Measurements from ENCODE around the gene FLT1. TPM values are rescaled to one million over a fixed set of nuclear protein-coding genes. Genes with fewer than 3 reads are reported as not detected.

The FLT1 gene
- total RNA-seq, 2 experiments from 2014 or later, result 1.6 to 2.5 TPM

DNA sequence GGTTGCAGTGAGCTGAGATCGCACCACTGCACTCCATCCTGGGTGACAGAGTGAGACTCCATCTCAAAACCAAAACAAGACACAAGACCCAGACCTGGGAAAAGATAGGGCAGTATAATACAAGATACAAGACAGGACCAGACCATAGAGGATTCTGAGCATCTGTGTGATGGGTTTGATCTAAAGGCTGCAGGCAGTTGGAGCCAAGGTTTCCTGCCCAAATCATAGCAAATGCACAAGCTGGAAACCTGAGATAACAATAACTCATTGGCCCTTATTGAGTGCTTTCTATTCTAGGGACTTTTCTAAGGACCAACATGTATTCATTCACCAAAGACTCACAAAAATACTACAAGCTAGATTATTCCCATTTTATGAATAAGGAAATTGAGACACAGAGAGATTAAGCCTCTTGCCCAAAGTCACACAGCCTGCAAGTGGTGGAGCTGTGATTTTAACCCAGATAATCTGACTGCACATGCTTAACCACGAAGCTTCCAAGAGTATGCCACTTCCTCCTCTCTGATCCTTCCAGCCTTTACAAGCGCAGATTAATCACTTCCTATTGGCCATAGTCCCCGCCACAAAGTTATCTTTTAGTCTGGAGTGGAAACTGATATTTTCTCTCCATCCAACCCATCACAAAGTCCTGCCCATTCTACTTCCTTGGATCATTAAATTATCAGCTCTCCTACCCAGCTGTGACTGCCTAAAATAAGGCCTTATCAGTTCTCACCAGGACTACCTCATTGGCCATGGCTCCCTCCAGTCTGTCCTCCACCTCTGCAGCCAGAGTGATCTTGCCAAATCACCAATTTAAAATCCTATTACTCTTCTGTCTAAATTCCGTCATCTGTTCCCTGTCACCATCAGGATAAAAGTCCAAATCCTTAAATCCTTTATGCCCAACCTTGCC is 147.2 kb downstream of the FLT1 start:
- no peak for DNase-seq (ENCODE audit: low spot score)
- Histone ChIP-seq H4K20me1 (ENCODE audit: insufficient read depth, low read length) (no peaks in the 10 kb centered on the region), H3K4me1 (ENCODE audit: insufficient read depth, low read length, poor library complexity, severe bottlenecking) (no peaks in the 10 kb centered on the region), H3K4me3 (ENCODE audit: low read depth, low read length, poor library complexity, severe bottlenecking) (no peak overlapping the region), H3K4me2 (ENCODE audit: low read length) (no peak overlapping the region), H3K79me2 (ENCODE audit: insufficient read depth, low read depth, low read length) (no peaks in the 10 kb centered on the region), H2AFZ (ENCODE audit: low read length) (no peak overlapping the region), H3K9me2 (ENCODE audit: insufficient read depth, low read length) (no peaks in the 10 kb centered on the region), H3K27ac (ENCODE audit: low read depth, low read length, poor library complexity, severe bottlenecking) (no peak overlapping the region), H3K9me3 (ENCODE audit: low read length) (no peaks in the 10 kb centered on the region), H3K36me3 (ENCODE audit: insufficient read depth, low read length) (no peaks in the 10 kb centered on the region)
- no peak for TF ChIP-seq EZH2phosphoT487 (IDR thresholded peaks at IDR 0.05; ENCODE audit: borderline replicate concordance, low read depth, low read length)
- TF ChIP-seq, protein P1, sequence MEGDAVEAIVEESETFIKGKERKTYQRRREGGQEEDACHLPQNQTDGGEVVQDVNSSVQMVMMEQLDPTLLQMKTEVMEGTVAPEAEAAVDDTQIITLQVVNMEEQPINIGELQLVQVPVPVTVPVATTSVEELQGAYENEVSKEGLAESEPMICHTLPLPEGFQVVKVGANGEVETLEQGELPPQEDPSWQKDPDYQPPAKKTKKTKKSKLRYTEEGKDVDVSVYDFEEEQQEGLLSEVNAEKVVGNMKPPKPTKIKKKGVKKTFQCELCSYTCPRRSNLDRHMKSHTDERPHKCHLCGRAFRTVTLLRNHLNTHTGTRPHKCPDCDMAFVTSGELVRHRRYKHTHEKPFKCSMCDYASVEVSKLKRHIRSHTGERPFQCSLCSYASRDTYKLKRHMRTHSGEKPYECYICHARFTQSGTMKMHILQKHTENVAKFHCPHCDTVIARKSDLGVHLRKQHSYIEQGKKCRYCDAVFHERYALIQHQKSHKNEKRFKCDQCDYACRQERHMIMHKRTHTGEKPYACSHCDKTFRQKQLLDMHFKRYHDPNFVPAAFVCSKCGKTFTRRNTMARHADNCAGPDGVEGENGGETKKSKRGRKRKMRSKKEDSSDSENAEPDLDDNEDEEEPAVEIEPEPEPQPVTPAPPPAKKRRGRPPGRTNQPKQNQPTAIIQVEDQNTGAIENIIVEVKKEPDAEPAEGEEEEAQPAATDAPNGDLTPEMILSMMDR (conservative IDR thresholded peaks at IDR 0.05; ENCODE audit: low read length), result no peak
- ChIA-PET POLR2A (interaction anchor here (0.7 to 1.7 kb wide), 4 partner anchors 10 to 15 kb away, joined by 3 to 4 read pairs (median 3); no protein-coding TSS in a partner anchor), CTCF (ENCODE audit: unreplicated experiment) (no interaction called here)
- intact Hi-C loops (cut with micrococcal nuclease; ENCODE audit: unreplicated experiment), result no loop called here
- no TSS peak for BruUV-seq (replicated peaks)

DNA sequence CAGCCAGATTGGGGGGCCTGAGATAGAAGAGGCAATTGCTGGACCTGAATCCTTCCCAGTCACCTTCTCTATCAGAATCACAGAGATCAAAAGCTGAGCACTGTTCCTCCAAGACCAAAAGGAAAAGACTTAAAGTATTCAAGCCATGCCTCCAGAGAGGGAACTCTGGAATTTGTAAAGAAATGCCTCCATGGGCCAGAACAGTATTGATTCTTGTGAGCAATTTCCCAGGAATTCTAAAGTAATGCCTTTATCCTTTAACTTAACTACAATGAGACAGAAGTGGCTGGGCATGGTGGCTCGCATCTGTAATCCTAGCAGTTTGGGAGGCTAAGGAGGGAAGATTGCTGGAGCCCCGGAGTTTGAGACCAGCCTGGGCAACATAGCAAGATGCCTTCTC is 148.8 kb downstream of the FLT1 start:
- CTCF ChIA-PET (ENCODE audit: unreplicated experiment), result interaction anchor here (0.6 kb wide), 1 partner anchor 295 kb away, joined by 5 read pairs; no protein-coding TSS in a partner anchor
- Histone ChIP-seq H3K4me1 (ENCODE audit: insufficient read depth, low read length, poor library complexity, severe bottlenecking) (no peaks in the 10 kb centered on the region), H3K9me3 (ENCODE audit: low read length) (no peaks in the 10 kb centered on the region), H2AFZ (ENCODE audit: low read length) (no peak overlapping the region), H4K20me1 (ENCODE audit: insufficient read depth, low read length) (no peaks in the 10 kb centered on the region), H3K79me2 (ENCODE audit: insufficient read depth, low read depth, low read length) (no peaks in the 10 kb centered on the region), H3K36me3 (ENCODE audit: insufficient read depth, low read length) (no peaks in the 10 kb centered on the region), H3K4me3 (ENCODE audit: low read depth, low read length, poor library complexity, severe bottlenecking) (no peak overlapping the region), H3K27ac (ENCODE audit: low read depth, low read length, poor library complexity, severe bottlenecking) (no peak overlapping the region), H3K9me2 (ENCODE audit: insufficient read depth, low read length) (no peaks in the 10 kb centered on the region), H3K4me2 (ENCODE audit: low read length) (no peak overlapping the region)
- no TSS peak for BruUV-seq (replicated peaks)
- POLR2A ChIA-PET, result interaction anchor here (0.6 kb wide), 1 partner anchor 1037 kb away, joined by 4 read pairs; no protein-coding TSS in a partner anchor
- no peak for DNase-seq (ENCODE audit: low spot score)
- intact Hi-C loops (cut with micrococcal nuclease; ENCODE audit: unreplicated experiment), result no loop called here
- TF ChIP-seq EZH2phosphoT487 (IDR thresholded peaks at IDR 0.05; ENCODE audit: borderline replicate concordance, low read depth, low read length), result no peak
- TF ChIP-seq, protein P1 (conservative IDR thresholded peaks at IDR 0.05; ENCODE audit: low read length), result no peak

DNA sequence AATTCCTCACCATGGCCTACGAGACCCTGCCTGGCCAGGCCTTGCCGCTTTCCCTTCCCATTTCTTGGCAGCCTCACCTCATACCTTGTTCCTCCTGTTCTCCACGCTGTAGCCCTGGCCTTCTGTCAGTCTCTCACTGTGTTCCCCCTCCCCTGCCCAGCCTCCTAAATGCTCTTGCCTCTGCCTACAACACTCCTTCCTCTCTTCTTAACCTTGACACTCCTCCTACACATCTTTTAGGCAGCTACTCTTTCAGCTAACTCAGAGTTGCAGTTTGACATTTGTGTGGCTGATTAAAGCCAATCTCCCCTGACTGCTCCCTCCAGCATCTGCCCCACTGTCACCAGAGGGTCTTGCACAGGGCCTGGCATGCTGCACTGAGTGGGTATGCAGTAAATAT is 150.8 kb downstream of the FLT1 start:
- DNase-seq (ENCODE audit: low spot score), result no peak
- CTCF ChIA-PET (ENCODE audit: unreplicated experiment), result no interaction called here

More for the DNA sequence above, 150.8 kb downstream of the FLT1 start:
- Histone ChIP-seq H3K79me2 (ENCODE audit: insufficient read depth, low read depth, low read length) (no peaks in the 10 kb centered on the region), H2AFZ (ENCODE audit: low read length) (no peak overlapping the region), H3K27ac (ENCODE audit: low read depth, low read length, poor library complexity, severe bottlenecking) (no peak overlapping the region), H4K20me1 (ENCODE audit: insufficient read depth, low read length) (no peaks in the 10 kb centered on the region), H3K36me3 (ENCODE audit: insufficient read depth, low read length) (no peaks in the 10 kb centered on the region), H3K9me2 (ENCODE audit: insufficient read depth, low read length) (no peaks in the 10 kb centered on the region), H3K9me3 (ENCODE audit: low read length) (no peaks in the 10 kb centered on the region), H3K4me1 (ENCODE audit: insufficient read depth, low read length, poor library complexity, severe bottlenecking) (no peaks in the 10 kb centered on the region), H3K4me3 (ENCODE audit: low read depth, low read length, poor library complexity, severe bottlenecking) (no peak overlapping the region), H3K4me2 (ENCODE audit: low read length) (no peak overlapping the region)
- POLR2A ChIA-PET, result interaction anchor here (0.8 kb wide), 1 partner anchor 66 kb away, joined by 3 read pairs; no protein-coding TSS in a partner anchor
- TF ChIP-seq, protein P1 (conservative IDR thresholded peaks at IDR 0.05; ENCODE audit: low read length), result no peak
- TF ChIP-seq EZH2phosphoT487 (IDR thresholded peaks at IDR 0.05; ENCODE audit: borderline replicate concordance, low read depth, low read length), result no peak
- intact Hi-C loops (cut with micrococcal nuclease; ENCODE audit: unreplicated experiment), result no loop called here
- BruUV-seq (replicated peaks), result no TSS peak

All from OCI-LY7 (cell line).